GM12878 (cell line): ENCODE measurements around the gene EXOC5.

Experiments used
- CEBPB ChIP-seq, 2 experiments: fragments of 150-350 bp in 1 of 2; IDR thresholded peaks; 2 replicates each; pipeline ENCODE4 v1.6.1; 2012 to 2014; ENCODE audit warnings: low read depth in 2 of 2, low read length in 2 of 2, borderline replicate concordance in 1 of 2, inconsistent platforms in 1 of 2
- EED ChIP-seq: sonication (generic); IDR thresholded peaks from 2 replicates; pipeline ENCODE4 v1.6.1; 2016; ENCODE audit warnings: antibody characterized with exemption, low read depth
- FOXM1 ChIP-seq: IDR thresholded peaks from 2 replicates; pipeline ENCODE4 v1.6.1; 2012; ENCODE audit warnings: low read depth, mild to moderate bottlenecking, inconsistent platforms, low read length, moderate library complexity
- HDAC6 ChIP-seq: fragments of 200-600 bp; sonication (generic); IDR thresholded peaks from one replicate; pipeline ENCODE4 v1.8.0; 2017; ENCODE audit warnings: antibody characterized with exemption; ENCODE audit not compliant: unreplicated experiment
- MYC ChIP-seq: IDR thresholded peaks from 2 replicates; pipeline ENCODE4 v1.6.1; 2011; ENCODE audit warnings: mild to moderate bottlenecking, low read length, moderate library complexity, inconsistent platforms; ENCODE audit not compliant: insufficient read depth, insufficient replicate concordance, insufficient read length, severe bottlenecking
- POLR2AphosphoS5 ChIP-seq: IDR thresholded peaks from 2 replicates; pipeline ENCODE4 v1.6.1; 2011; ENCODE audit warnings: mild to moderate bottlenecking, low read length, inconsistent platforms
- STAT1 ChIP-seq: fragments of 450-650 bp; conservative IDR thresholded peaks from 2 replicates; pipeline ENCODE4 v1.6.1; 2014; ENCODE audit warnings: antibody characterized with exemption, mild to moderate bottlenecking
- TAF1 ChIP-seq: IDR thresholded peaks from 2 replicates; pipeline ENCODE4 v1.6.1; 2011; ENCODE audit warnings: mild to moderate bottlenecking, low read depth, low read length, borderline replicate concordance
- ZSCAN29 ChIP-seq: fragments of 450-650 bp; IDR thresholded peaks from 2 replicates; pipeline ENCODE4 v1.6.1; 2017; ENCODE audit warnings: mild to moderate bottlenecking, moderate library complexity
- TF ChIP-seq, protein P1 (sequence below): IDR thresholded peaks from 2 replicates; pipeline ENCODE4 v1.6.1; 2012; ENCODE audit warnings: low read depth, low read length, improper control_type of control experiment
- TF ChIP-seq, protein P2 (sequence below): IDR thresholded peaks from 2 replicates; pipeline ENCODE4 v1.6.1; 2011; ENCODE audit warnings: low read depth, mild to moderate bottlenecking, low read length, moderate library complexity, borderline replicate concordance; ENCODE audit errors: extremely low read depth
- TF ChIP-seq, protein P3 (sequence below): fragments of 450-650 bp; formaldehyde crosslinking; IDR thresholded peaks from 2 replicates; pipeline ENCODE4 v1.5.0; 2022; ENCODE audit warnings: mild to moderate bottlenecking, missing genetic modification characterization
- TF ChIP-seq, protein P4 (sequence below): fragments of 450-650 bp; IDR thresholded peaks from 2 replicates; pipeline ENCODE4 v1.6.1; 2016; ENCODE audit warnings: mild to moderate bottlenecking
- TF ChIP-seq, protein P5 (sequence below), 3 experiments: IDR thresholded peaks in 2 of 3; conservative IDR thresholded peaks in 1 of 3; 2 replicates each; pipeline ENCODE4 v1.5.1; 2011; ENCODE audit warnings: low read depth in 3 of 3, low read length in 3 of 3, mild to moderate bottlenecking in 3 of 3, control low read depth in 2 of 3, moderate library complexity in 2 of 3, inconsistent platforms in 1 of 3, mixed read lengths in 1 of 3; ENCODE audit not compliant: control insufficient read depth in 2 of 3, insufficient read depth in 1 of 3; ENCODE audit errors: extremely low read depth in 1 of 3

- TF ChIP-seq, protein P1, sequence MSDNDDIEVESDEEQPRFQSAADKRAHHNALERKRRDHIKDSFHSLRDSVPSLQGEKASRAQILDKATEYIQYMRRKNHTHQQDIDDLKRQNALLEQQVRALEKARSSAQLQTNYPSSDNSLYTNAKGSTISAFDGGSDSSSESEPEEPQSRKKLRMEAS, result no peak
- no peak for TF ChIP-seq ZSCAN29
- no peak for TF ChIP-seq TAF1
- TF ChIP-seq, protein P2, sequence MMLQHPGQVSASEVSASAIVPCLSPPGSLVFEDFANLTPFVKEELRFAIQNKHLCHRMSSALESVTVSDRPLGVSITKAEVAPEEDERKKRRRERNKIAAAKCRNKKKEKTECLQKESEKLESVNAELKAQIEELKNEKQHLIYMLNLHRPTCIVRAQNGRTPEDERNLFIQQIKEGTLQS, result no peak
- TF ChIP-seq, protein P3, sequence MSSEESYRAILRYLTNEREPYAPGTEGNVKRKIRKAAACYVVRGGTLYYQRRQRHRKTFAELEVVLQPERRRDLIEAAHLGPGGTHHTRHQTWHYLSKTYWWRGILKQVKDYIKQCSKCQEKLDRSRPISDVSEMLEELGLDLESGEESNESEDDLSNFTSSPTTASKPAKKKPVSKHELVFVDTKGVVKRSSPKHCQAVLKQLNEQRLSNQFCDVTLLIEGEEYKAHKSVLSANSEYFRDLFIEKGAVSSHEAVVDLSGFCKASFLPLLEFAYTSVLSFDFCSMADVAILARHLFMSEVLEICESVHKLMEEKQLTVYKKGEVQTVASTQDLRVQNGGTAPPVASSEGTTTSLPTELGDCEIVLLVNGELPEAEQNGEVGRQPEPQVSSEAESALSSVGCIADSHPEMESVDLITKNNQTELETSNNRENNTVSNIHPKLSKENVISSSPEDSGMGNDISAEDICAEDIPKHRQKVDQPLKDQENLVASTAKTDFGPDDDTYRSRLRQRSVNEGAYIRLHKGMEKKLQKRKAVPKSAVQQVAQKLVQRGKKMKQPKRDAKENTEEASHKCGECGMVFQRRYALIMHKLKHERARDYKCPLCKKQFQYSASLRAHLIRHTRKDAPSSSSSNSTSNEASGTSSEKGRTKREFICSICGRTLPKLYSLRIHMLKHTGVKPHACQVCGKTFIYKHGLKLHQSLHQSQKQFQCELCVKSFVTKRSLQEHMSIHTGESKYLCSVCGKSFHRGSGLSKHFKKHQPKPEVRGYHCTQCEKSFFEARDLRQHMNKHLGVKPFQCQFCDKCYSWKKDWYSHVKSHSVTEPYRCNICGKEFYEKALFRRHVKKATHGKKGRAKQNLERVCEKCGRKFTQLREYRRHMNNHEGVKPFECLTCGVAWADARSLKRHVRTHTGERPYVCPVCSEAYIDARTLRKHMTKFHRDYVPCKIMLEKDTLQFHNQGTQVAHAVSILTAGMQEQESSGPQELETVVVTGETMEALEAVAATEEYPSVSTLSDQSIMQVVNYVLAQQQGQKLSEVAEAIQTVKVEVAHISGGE (CRISPR knock-in tag), result no peak
- TF ChIP-seq MYC, result no peak
- no peak for TF ChIP-seq EED
- no peak for TF ChIP-seq HDAC6
- TF ChIP-seq, protein P4, sequence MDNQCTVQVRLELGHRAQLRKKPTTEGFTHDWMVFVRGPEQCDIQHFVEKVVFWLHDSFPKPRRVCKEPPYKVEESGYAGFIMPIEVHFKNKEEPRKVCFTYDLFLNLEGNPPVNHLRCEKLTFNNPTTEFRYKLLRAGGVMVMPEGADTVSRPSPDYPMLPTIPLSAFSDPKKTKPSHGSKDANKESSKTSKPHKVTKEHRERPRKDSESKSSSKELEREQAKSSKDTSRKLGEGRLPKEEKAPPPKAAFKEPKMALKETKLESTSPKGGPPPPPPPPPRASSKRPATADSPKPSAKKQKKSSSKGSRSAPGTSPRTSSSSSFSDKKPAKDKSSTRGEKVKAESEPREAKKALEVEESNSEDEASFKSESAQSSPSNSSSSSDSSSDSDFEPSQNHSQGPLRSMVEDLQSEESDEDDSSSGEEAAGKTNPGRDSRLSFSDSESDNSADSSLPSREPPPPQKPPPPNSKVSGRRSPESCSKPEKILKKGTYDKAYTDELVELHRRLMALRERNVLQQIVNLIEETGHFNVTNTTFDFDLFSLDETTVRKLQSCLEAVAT, result no peak
- TF ChIP-seq, protein P5, sequence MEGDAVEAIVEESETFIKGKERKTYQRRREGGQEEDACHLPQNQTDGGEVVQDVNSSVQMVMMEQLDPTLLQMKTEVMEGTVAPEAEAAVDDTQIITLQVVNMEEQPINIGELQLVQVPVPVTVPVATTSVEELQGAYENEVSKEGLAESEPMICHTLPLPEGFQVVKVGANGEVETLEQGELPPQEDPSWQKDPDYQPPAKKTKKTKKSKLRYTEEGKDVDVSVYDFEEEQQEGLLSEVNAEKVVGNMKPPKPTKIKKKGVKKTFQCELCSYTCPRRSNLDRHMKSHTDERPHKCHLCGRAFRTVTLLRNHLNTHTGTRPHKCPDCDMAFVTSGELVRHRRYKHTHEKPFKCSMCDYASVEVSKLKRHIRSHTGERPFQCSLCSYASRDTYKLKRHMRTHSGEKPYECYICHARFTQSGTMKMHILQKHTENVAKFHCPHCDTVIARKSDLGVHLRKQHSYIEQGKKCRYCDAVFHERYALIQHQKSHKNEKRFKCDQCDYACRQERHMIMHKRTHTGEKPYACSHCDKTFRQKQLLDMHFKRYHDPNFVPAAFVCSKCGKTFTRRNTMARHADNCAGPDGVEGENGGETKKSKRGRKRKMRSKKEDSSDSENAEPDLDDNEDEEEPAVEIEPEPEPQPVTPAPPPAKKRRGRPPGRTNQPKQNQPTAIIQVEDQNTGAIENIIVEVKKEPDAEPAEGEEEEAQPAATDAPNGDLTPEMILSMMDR (IDR thresholded peaks at IDR 0.05 in 2 of 3, conservative IDR thresholded peaks at IDR 0.05 in 1 of 3; ENCODE audit: control insufficient read depth in 2 of 3, extremely low read depth in 1 of 3, insufficient read depth in 1 of 3, low read depth in 3 of 3, low read length in 3 of 3), result no peak
- TF ChIP-seq FOXM1, result no peak
- TF ChIP-seq STAT1, result no peak
- no peak for TF ChIP-seq CEBPB (IDR thresholded peaks at IDR 0.05; ENCODE audit: borderline replicate concordance in 1 of 2, low read depth in 2 of 2, low read length in 2 of 2)
- no peak for TF ChIP-seq POLR2AphosphoS5
Observed at GRCh38 chr14:57261604-57262003, 7.1 kb downstream of the EXOC5 start.
